GM19035 (cell line): ENCODE results near the gene CCM2L.

Source experiments
- ATAC-seq: cut with Tn5 transposase; IDR thresholded peaks from one replicate; pipeline ENCODE4 v1.9.1; 2021; ENCODE audit not compliant: unreplicated experiment

The CCM2L gene

GRCh38 chr20:31991339-31991705 is 18.9 kb upstream of the CCM2L start:
- no peak for ATAC-seq

- ATAC-seq = no peak
These were observed 18.2 kb upstream of the CCM2L start for GRCh38 chr20:31992086-31992485.

- ATAC-seq = no peak
These were observed 13.2 kb upstream of the CCM2L start for GRCh38 chr20:31996996-31997395.

- ATAC-seq = no peak
These were observed 12.0 kb upstream of the CCM2L start for GRCh38 chr20:31998246-31998645.

DNA sequence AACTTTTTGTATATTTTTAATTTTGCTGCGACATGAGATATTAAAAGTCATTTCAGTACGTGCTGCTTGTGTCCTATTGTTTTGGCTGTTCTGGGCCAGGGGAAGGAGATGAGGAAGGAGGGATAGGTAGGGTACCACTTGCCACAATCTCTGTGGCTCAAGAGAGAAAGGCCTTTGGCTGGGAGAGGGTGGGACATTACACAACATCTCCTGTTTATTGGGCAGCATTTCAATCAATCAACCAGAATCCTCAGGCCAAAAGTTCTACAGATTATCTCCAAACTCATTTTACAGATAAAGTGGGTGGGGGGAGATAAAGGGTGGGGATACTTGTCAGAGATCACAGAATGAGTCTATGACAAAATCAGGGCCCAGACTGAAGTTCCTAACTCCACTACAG is 6.9 kb upstream of the CCM2L start:
- no peak for ATAC-seq

GRCh38 chr20:32004963-32005362 is 5.3 kb upstream of the CCM2L start:
- no peak for ATAC-seq

- ATAC-seq = no peak
These were observed 4.2 kb upstream of the CCM2L start for GRCh38 chr20:32006053-32006452.

GRCh38 chr20:32006841-32007786 is 3.1 kb upstream of the CCM2L start:
- ATAC-seq = no peak

DNA sequence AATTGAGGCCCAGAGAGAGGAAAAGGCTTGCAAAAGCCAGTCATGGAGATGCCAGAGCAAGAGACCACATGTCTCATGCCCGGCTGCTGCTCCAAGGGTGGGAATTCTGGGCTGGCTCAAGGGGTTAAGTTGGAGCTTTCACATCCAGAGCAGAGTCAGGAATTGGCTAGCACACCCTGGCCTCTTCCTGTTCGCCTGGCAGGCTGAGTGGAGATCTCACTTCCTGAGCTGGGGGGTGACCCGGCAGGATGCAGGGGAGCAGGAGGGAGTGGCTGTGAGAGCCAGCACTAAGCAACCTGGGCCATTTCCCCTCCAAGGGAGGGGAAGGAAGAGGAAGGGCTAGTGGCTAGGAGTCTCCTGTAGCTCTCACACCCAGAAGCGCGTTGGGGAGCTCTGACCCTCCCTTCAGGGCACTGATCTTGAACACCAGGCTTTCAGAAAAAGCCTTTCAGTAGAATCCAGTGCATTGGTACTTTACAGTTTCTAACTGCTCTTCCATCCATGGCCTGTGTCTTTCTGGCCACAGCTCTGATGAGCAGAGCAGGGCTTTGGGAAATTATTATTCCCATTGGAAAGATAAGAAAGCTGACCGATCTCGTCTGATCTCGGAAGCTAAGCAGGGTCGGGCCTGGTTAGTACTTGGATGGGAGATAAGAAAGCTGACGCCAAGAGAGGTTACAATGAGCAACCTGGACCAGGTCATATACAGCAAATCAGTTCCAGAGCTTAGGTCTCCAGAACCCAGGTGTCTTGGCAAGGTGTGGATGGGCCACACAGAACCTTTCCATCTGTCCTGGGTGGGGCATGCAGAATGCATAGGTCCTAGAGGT is 2.2 kb upstream of the CCM2L start:
- no peak for ATAC-seq

DNA sequence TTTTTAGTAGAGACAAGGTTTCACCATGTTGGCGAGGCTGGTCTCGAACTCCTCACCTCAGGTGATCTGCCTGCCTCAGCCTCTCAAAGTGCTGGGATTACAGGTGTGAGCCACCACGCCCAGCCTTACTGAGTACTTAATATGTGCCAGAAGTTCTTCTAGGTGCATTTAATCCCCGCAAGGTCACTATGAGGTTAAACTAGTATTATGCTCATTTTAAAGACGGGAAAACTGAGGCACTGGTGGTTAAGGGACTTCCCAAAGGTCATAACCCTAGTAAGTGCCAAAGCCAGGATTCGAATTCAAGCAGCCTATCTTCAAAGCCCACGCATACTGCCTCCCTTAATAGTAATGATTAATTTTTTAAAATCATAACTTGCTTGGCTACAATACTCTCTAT is 674 bp upstream of the CCM2L start:
- no peak for ATAC-seq

GRCh38 chr20:32010666-32011065 is 428 bp downstream of the CCM2L start:
- no peak for ATAC-seq

DNA sequence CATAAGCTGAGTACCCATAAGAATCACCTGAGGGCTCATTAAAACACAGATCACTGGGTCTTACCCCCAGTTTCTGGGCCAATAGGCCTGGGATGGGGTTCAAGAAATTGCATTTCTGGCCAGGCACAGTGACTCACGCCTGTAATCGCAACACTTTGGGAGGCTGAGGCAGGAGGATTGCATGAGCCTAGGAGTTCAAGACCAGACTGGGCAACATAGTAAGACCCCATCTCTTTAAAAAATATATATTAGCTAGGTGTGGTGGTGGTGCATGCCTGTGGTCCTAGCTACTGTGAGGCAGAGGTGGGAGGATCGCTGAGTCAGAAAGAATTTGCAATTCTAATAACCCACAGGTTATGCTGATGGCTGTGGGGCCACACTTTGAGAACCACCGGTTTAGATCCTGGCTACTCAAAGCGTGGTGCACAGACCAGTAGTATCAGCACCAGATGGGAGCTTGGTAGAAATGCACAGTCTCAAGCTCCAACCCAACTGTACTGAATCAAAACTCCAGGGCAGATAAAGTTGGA is 2.0 kb downstream of the CCM2L start:
- no peak for ATAC-seq

- ATAC-seq = no peak
These were observed 3.1 kb downstream of the CCM2L start for GRCh38 chr20:32013326-32013725.

- no peak for ATAC-seq
These were observed 7.5 kb downstream of the CCM2L start for GRCh38 chr20:32017711-32018251.

DNA sequence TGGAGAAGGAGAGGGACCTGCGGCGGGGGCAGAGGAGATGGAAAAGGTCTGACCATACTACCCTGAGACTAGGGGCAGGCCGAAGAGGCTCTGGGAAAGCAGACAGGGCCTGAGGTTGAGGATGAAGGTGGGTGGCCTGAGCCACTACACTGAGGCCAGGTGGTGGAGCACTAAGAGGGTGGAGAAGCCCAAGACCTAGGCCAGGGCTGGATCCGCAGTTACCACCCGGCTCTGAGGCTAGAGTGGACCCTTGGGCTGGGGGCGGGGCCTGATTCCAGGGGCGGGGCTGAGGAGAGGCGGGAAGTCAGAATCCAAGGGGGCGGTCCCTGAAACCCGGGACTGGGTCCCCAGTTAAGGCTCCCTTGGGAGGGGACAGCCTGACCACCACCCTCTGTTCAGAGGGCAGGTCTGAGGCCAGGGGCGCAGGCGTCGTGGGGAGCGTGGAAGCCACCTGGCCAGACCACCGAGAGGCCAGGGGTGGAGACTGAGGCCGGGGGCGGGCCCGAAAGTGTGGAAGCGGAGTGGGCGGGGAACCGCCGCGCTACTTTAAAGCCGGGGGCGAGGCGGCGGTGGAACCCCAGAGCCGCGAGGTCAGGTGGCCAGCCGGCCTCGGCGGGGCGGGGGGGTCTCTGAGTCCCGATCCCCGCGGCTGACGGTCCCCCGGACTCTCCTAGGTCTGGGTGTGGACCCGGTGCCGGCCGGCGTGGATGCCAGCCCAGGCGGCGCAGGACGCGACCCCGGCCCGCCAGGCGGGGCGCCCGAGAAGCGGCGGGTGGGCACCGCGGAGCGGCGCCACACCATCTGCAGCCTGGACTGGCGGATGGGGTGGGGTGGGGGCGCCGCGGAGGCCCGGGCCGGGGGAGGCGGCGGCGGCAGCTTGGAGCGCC is 8.3 kb downstream of the CCM2L start:
- ATAC-seq = no peak

- no peak for ATAC-seq
These were observed 8.9 kb downstream of the CCM2L start for GRCh38 chr20:32019156-32019510.

DNA sequence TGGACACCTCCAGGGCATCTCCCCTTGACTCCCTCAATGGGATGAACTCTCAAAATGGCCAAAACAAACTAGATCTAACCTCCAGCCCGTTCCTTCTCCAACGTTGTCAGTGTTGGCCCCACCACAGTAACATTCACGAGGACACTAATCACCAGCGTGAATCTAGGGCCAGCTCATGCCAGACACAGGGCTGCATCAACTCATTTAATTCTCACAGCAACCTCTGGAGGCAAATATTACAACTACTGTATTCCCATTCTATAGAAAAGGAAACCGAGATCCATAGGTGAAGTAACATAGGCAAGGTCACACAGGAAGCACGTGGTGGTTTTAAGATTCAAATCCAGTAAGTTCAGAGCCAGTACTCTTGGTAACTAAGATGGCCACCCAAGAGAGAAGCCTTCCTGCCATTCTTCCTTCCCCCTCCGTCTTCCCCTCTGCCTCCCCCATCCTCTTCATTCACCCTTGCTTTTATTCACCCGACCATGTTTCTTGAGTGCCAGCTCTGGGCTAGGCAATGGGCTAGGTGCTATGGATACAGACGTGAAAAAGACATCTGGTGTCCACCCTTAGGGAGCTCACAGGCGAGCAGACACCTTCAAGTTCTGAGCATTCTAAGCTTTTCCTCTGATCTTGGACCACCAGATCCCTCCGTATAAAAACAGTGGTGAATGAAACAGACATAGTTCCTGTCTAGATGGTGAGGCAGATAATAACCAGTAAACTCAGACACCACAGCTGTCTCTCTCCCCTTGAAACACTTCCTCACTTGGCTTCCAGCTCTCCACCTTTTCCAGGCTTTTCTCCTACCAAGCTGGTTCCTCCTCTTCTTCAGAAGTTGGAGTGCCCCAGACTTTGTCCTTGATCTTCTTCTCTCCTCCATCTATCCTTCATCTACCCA is 9.6 kb downstream of the CCM2L start:
- ATAC-seq = no peak

DNA sequence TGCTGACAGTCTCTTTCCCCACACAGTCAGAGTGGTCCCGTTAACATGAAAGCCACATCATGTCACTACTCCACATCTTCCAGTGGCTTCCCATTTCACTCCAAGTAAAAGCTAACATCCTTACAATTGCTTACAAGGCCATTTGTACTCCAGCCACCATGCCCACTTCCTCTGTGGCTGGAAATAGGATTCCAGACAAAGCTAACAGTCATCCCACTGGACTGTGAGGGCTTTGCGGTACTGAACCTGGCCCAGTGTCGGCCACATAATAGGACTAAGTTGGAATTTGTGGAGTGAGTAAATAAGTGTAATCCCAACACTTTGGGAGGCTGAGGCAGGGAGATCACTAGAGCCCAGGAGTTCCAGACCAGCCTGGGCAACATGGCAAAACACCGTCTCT is 10.9 kb downstream of the CCM2L start:
- no peak for ATAC-seq

- ATAC-seq = no peak
These were observed 14.6 kb downstream of the CCM2L start for GRCh38 chr20:32024683-32025295.
